Smooth muscle cell (in vitro differentiated cells): ENCODE results near the gene TTC21A. TPM values are rescaled to one million over a fixed set of nuclear protein-coding genes. Genes with fewer than 3 reads are reported as not detected.

Experiments
- DNase-seq: peaks from one replicate; lab custom pipeline; 2025; ENCODE audit not compliant: unreplicated experiment; lab: John Stamatoyannopoulos, UW
- H2AFZ ChIP-seq: fragments of 200-600 bp; sonication (generic); 2 replicates; pipeline ENCODE4 v1.6.0; 2016; ENCODE audit warnings: antibody characterized with exemption, low read depth, mild to moderate bottlenecking
- H3F3A ChIP-seq: fragments of 200-600 bp; sonication (generic); 2 replicates; pipeline ENCODE4 v1.6.0; 2017; ENCODE audit warnings: antibody characterized with exemption, low read depth
- H3K27ac ChIP-seq: fragments of 200-600 bp; sonication (generic); 2 replicates; pipeline ENCODE4 v1.5.1; 2016; ENCODE audit warnings: low read depth, mild to moderate bottlenecking
- H3K27me3 ChIP-seq: fragments of 200-600 bp; sonication (generic); 2 replicates; pipeline ENCODE4 v1.6.1; 2016; ENCODE audit warnings: low read depth, mild to moderate bottlenecking
- H3K36me3 ChIP-seq: fragments of 200-600 bp; sonication (generic); 2 replicates; pipeline ENCODE4 v1.5.1; 2016; ENCODE audit warnings: low read depth
- H3K4me1 ChIP-seq: fragments of 200-600 bp; sonication (generic); 2 replicates; pipeline ENCODE4 v1.5.1; 2016; ENCODE audit warnings: low read depth
- H3K4me2 ChIP-seq: fragments of 200-600 bp; sonication (generic); 2 replicates; pipeline ENCODE4 v1.6.0; 2016; ENCODE audit warnings: mild to moderate bottlenecking
- H3K4me3 ChIP-seq: fragments of 200-600 bp; sonication (generic); 2 replicates; pipeline ENCODE4 v1.5.1; 2016; ENCODE audit warnings: mild to moderate bottlenecking
- H3K79me2 ChIP-seq: fragments of 200-600 bp; sonication (generic); 2 replicates; pipeline ENCODE4 v1.6.0; 2016; ENCODE audit warnings: low read depth, mild to moderate bottlenecking
- H3K9ac ChIP-seq: fragments of 200-600 bp; sonication (generic); 2 replicates; pipeline ENCODE4 v1.6.0; 2016; ENCODE audit warnings: low read depth
- H3K9me3 ChIP-seq: fragments of 200-600 bp; sonication (generic); replicated peaks from 2 replicates; pipeline ENCODE4 v1.5.1; 2016; ENCODE audit warnings: low read depth
- H4K20me1 ChIP-seq: fragments of 200-600 bp; sonication (generic); 2 replicates; pipeline ENCODE4 v1.6.0; 2016; ENCODE audit warnings: low read depth
- WGBS: methylation state at CpG from one replicate; pipeline ENCODE4 v1.1.7; 2016; ENCODE audit warnings: low lambda C conversion rate; 5-methylcytosine and 5-hydroxymethylcytosine counted together
- polyA plus RNA-seq: library from polyadenylated mRNA; unstranded; fragments of >200 nt; fragmentation: Nextera tagmentation; extraction: Ambion mirVana; gene quantifications from 2 replicates; pipeline ENCODE4 v1.2.1, GENCODE V29; 2016
- total RNA-seq: library from RNA; depleted of rRNA; stranded (reverse); fragments of >200 nt; gene quantifications from 2 replicates; pipeline ENCODE4 v1.2.3, GENCODE V29; 2014
- TF ChIP-seq, protein P1 (sequence below): fragments of 200-600 bp; sonication (generic); IDR thresholded peaks from 2 replicates; pipeline ENCODE4 v1.5.1; 2017; ENCODE audit warnings: borderline replicate concordance, mild to moderate bottlenecking, antibody characterized with exemption; ENCODE audit not compliant: insufficient read depth, poor library complexity, severe bottlenecking

The TTC21A gene
- total and polyA plus RNA-seq, 2 experiments from 2014 or later = 2.3 to 10.6 TPM

DNA sequence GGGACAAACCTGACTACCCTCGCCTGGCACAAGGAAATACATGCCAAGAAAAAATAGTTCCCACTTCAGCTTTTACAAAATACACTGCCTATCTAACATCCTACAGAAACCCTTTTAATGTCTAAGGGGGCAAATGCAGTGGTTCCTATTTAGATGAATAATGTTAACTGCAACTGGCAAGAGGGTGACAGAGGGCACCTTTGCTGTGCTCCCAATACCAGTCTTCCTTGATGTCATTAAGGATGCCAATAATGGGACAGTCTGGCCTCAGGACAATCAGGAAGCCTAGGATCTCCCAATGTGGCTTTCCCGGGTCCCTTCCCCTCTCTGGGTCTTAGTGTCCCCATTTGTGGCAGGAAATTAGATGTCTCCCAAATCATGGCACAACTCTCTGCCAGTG, 32.0 kb downstream of the TTC21A start:
- Histone ChIP-seq H3K27ac (peak overlapping the region; percentile 74), H3K79me2 (peaks cover 37% of the 10 kb centered on the region), H3K36me3 (peaks cover 14% of the 10 kb centered on the region), H4K20me1 (peaks cover 83% of the 10 kb centered on the region), H3K27me3 (no peaks in the 10 kb centered on the region), H2AFZ (no peak overlapping the region), H3K4me3 (no peak overlapping the region), H3F3A (peaks cover 34% of the 10 kb centered on the region), H3K4me2 (peak overlapping the region; percentile 38), H3K9me3 (no peaks in the 10 kb centered on the region), H3K4me1 (peaks cover 6% of the 10 kb centered on the region), H3K9ac (no peak overlapping the region)
- no peak for DNase-seq
- WGBS = 95% methylated on average over 2 of the region's 2 CpGs
- TF ChIP-seq, protein P1, sequence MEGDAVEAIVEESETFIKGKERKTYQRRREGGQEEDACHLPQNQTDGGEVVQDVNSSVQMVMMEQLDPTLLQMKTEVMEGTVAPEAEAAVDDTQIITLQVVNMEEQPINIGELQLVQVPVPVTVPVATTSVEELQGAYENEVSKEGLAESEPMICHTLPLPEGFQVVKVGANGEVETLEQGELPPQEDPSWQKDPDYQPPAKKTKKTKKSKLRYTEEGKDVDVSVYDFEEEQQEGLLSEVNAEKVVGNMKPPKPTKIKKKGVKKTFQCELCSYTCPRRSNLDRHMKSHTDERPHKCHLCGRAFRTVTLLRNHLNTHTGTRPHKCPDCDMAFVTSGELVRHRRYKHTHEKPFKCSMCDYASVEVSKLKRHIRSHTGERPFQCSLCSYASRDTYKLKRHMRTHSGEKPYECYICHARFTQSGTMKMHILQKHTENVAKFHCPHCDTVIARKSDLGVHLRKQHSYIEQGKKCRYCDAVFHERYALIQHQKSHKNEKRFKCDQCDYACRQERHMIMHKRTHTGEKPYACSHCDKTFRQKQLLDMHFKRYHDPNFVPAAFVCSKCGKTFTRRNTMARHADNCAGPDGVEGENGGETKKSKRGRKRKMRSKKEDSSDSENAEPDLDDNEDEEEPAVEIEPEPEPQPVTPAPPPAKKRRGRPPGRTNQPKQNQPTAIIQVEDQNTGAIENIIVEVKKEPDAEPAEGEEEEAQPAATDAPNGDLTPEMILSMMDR = no peak

DNA sequence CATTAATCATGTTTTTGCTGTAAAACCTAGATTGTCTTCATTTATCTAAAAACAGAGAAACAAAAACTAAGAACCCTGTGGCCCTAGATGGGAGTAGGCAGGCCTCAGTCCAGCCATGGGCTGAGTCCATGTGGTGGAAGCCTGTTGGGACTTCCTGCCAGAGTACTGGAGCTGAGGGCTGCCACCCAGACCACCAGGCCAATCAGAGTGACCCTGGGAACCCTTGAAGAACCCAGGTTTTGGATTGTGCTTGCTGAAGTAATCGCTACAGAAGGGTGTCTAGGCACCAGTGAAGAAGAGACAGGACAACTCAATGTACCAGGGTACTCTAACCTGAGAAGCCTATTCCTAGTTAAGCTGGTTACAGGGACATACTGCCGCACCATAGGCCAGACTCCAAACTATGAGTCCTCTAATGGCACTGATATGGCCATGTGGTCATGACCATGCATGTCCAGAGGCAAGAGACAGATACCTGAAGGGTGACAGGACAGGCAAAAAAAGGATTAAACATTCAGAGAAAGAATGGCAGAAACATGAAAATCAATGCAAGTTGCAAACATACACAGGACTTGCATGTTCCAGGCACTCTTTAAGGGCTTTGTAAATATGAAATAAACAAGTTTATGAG, 33.0 kb downstream of the TTC21A start:
- Histone ChIP-seq H3K9me3 (no peaks in the 10 kb centered on the region), H3K4me2 (peak overlapping the region; percentile 38), H4K20me1 (peaks cover 93% of the 10 kb centered on the region), H3F3A (peaks cover 38% of the 10 kb centered on the region), H3K36me3 (peaks cover 17% of the 10 kb centered on the region), H3K79me2 (peaks cover 47% of the 10 kb centered on the region), H3K27ac (peak overlapping the region; percentile 74), H3K4me3 (no peak overlapping the region), H3K9ac (no peak overlapping the region), H3K27me3 (no peaks in the 10 kb centered on the region), H3K4me1 (peaks cover 6% of the 10 kb centered on the region), H2AFZ (no peak overlapping the region)
- WGBS = 90% methylated on average over 2 of the region's 2 CpGs
- no peak for DNase-seq
- TF ChIP-seq, protein P1 = no peak

DNA sequence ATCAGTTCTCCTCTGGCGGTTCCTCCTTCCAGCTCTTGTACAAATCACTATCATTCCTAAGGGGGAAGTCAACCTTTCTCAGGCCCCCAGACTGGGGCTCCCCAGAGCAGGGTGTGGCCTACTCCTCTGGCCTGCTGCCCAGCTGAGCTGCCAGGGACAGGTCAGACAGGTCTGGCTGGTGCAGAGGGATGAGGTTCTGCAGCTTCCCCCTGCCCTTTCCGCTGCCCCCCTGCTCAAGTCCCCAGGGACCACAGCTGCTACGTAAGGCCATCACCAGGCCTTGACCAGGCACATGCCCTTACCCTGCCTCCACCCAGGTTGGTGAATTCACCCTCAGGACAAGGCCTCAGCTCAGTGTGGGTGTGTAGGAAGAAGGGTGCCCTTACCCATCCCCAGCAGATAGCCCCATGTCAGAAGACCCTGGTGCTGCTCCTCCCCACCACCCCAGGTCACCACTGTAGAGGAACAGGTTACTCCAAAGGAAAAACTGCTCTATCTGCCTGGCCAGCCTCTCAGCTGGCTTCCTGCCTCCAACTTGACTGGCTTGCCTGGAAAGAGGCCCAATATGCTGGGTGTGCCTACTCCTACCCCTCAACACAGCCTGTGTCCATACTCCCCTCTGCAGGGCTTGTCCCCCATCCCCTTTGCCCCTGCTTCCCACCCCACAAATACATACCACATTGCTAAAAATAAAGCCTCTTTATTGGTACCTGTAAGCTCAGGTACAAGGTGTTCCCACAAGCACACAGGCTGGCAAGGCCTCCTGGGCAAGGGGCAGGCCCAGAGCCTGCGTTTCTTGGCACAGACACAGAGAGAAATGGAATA, 33.9 kb downstream of the TTC21A start:
- H3K9ac ChIP-seq = no peak overlapping the region
- TF ChIP-seq, protein P1 = no peak
- no peaks in the 10 kb centered on the region for H3K9me3 ChIP-seq
- H3F3A ChIP-seq = peaks cover 47% of the 10 kb centered on the region
- no peak overlapping the region for H2AFZ ChIP-seq
- H3K4me2 ChIP-seq = peak overlapping the region; percentile 38
- peaks cover 57% of the 10 kb centered on the region for H3K79me2 ChIP-seq
- no peak for DNase-seq
- H3K4me1 ChIP-seq = peaks cover 9% of the 10 kb centered on the region
- no peak overlapping the region for H3K4me3 ChIP-seq
- no peaks in the 10 kb centered on the region for H3K27me3 ChIP-seq
- peaks cover 99% of the 10 kb centered on the region for H4K20me1 ChIP-seq
- H3K36me3 ChIP-seq = peaks cover 22% of the 10 kb centered on the region
- 71% methylated on average over 4 of the region's 4 CpGs for WGBS
- peak overlapping the region; percentile 74 for H3K27ac ChIP-seq
